Motor neuron (in vitro differentiated cells): Measurements from ENCODE around the gene HDGFL1. TPM values are rescaled to one million over a fixed set of nuclear protein-coding genes. Genes with fewer than 3 reads are reported as not detected.

ENCODE experiments used
- ATAC-seq, 8 experiments: fragments of 200-7000 bp; cut with Tn5 transposase; replicated peaks in 6 of 8; 2 replicates each; pipeline ENCODE4 v1.8.0; 2021; ENCODE audit warnings: mild to moderate bottlenecking in 8 of 8, moderate library complexity in 8 of 8
- H3K27ac ChIP-seq, 2 donors: fragments of 250-450 bp; sonication (Bioruptor Pico); 2 replicates each; pipeline ENCODE4 v1.9.0; 2021; ENCODE audit warnings: antibody characterized with exemption in 2 of 2, mild to moderate bottlenecking in 2 of 2, moderate library complexity in 1 of 2
- H3K4me1 ChIP-seq, 2 donors: fragments of 250-450 bp; sonication (Bioruptor Pico); replicated peaks in 1 of 2; 2 replicates each; pipeline ENCODE4 v1.6.1; 2021; ENCODE audit warnings: antibody characterized with exemption in 2 of 2, mild to moderate bottlenecking in 2 of 2, moderate library complexity in 1 of 2
- H3K4me3 ChIP-seq, 5 donors: fragments of 250-450 bp; sonication (Bioruptor Pico); 2 replicates each; pipeline ENCODE4 v1.9.0; 2021; ENCODE audit warnings: antibody characterized with exemption in 5 of 5, mild to moderate bottlenecking in 5 of 5, moderate library complexity in 4 of 5
- WGBS, 10 experiments: fragments of 450-650 bp; shearing (Covaris generic); methylation state at CpG; one replicate each; pipeline ENCODE4 v1.0.0; 2022; 5-methylcytosine and 5-hydroxymethylcytosine counted together
- in situ Hi-C, 9 experiments: fragments of 400-800 bp; cut with MboI; loops; one replicate each; pipeline ENCODE4 v1.15.0; 2021; ENCODE audit warnings: low sequenced_read_pairs in 9 of 9, low pct_unique_long_range_greater_than_20kb in 2 of 9; ENCODE audit not compliant: unreplicated experiment in 9 of 9
- total RNA-seq, 8 experiments: library from RNA; unstranded; fragments of 300-600 nt; gene quantifications; 2 replicates each; pipeline versions ENCODE4 v1.2.3 to v1.2.4, GENCODE V29; 2022

HDGFL1 gene
- total RNA-seq, 8 experiments from 2014 or later = 0.14 to 0.47 (median 0.38) TPM; not detected in 3

DNA sequence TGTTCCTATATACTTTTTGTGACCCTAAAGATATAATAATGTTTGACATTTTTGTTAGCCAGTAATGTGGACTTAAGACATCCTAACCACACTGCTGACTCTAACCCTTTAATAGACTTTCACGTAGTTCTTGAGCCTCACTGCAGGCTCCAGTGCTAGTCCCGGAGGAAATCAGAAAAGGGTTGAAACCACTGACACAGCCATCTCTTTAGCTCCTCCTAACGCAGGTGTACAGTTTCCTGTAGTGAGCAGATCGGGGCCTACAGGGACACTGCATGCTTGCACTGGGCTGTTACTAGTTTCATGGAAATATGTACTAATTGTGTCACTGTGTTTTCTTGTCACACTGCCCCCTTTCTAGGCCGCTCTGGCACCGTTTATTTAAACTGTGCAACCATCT, 512 bp upstream of the HDGFL1 start:
- WGBS, 10 experiments = 57 to 100% (median 100%) methylated on average over 1 to 5 of the region's 6 CpGs; no CpG with 5 or more reads in 1 of the 10 experiments
- no peak overlapping the region for H3K4me3 ChIP-seq
- in situ Hi-C loops = no loop called here
- peaks cover 0 to 9% of the 10 kb centered on the region in 2 donors for H3K4me1 ChIP-seq
- ATAC-seq = no peak
- no peak overlapping the region for H3K27ac ChIP-seq

DNA sequence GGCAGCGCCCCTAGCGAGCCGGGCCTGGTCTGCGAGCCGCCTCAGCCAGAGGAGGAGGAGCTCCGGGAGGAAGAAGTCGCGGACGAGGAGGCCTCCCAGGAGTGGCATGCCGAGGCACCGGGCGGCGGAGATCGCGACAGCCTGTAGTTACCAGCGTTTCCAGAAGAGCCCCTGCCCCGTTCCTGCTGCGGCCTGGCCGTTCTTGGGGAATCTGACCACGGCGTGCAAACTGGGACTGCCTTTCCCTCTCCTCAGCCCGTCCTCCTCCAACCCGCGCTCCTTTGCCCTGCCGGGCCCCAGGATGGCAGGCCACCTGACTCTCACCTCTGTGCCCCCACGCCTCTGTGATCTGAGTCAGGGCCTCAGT, 802 bp downstream of the HDGFL1 start:
- no peak for ATAC-seq
- H3K4me3 ChIP-seq = no peak overlapping the region
- WGBS, 10 experiments = 92 to 100% (median 100%) methylated on average over 1 to 2 of the region's 26 CpGs; no CpG with 5 or more reads in 6 of the 10 experiments
- H3K27ac ChIP-seq = no peak overlapping the region
- in situ Hi-C loops = no loop called here
- H3K4me1 ChIP-seq = peaks cover 0 to 9% of the 10 kb centered on the region in 2 donors

DNA sequence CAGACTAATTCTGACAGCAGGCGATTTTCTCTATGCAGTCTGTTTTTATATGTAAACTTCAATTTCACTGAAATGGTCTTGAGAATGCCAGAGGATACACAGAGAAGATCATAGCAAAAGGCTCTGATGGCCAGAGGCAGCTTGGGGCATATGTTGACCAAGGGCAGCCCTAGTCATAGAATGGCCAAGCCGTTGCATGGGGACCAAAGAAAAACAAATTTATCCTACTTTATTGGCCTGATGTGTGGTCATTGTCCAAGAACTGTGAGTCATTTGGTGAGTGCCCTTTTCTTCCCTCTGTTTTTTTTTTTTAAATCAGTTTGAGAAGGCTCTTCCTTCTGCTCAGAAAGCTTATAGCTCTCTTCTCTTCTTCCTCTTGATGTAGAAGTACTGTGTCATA, 5.8 kb downstream of the HDGFL1 start:
- H3K27ac ChIP-seq = no peak overlapping the region

DNA sequence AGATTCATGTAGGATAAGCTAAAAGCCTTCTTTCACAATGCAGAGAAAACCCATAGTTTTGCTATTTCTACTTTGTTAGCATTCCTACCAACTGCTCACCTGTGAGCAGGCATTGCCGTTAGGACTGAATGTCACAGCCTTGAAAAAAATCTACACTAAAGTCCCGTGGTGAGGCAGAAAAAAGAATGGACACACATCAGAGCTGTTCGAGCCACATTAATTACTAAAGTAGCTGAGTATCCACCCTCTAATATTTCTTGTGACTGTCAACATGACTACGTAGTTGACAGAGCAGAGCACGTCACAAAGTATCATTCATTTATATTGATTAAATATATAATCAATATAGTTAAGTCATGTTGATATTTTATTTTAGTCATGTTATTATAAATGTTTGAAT, 10.1 kb downstream of the HDGFL1 start:
- Histone ChIP-seq H3K4me1 (peaks cover 12 to 65% of the 10 kb centered on the region in 2 donors), H3K27ac (peak overlapping the region in 1 of 2 donors; percentile 28), H3K4me3 (no peak overlapping the region)
- ATAC-seq = peak in 4 of 8 experiments; percentile 29 to 58 (median 44)
- 26 to 100% (median 55%) methylated on average over 3 to 5 of the region's 5 CpGs for WGBS, 10 experiments
- in situ Hi-C loops = no loop called here

More for the DNA sequence above, 5.8 kb downstream of the HDGFL1 start:
- Histone ChIP-seq H3K4me3 (no peak overlapping the region), H3K4me1 (peaks cover 5 to 32% of the 10 kb centered on the region in 2 donors)
- in situ Hi-C loops = no loop called here
- no peak for ATAC-seq
- 64 to 100% (median 89%) methylated on average over 1 to 2 of the region's 2 CpGs; no CpG with 5 or more reads in 2 of the 10 experiments for WGBS, 10 experiments

DNA sequence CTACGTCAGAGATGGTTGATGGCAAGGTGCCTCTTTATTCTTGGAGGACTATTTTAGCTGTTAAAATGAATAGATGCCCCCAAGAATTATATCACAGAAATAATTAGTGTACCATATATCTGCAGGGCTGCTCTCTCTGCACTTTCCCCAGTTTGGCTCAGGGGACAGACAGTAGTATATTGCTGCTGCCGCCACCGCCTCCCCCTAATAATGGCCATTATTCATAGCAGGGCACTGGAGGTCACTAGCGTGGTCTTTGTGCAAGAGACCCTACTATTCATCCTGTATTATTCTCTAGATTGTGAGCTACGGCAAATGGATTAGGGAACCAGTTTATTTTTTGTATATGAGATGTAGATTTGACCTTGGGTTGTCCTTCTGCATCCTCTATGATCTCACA, 11.0 kb downstream of the HDGFL1 start:
- WGBS, 10 experiments = 20 to 94% (median 59%) methylated on average over 1 to 5 of the region's 5 CpGs; no CpG with 5 or more reads in 2 of the 10 experiments
- in situ Hi-C loops = no loop called here
- ATAC-seq = peak in 5 of 8 experiments; percentile 55 to 87 (median 77)
- Histone ChIP-seq H3K27ac (peak overlapping the region; percentile 49 to 58), H3K4me1 (peaks cover 12 to 74% of the 10 kb centered on the region in 2 donors), H3K4me3 (no peak overlapping the region)

DNA sequence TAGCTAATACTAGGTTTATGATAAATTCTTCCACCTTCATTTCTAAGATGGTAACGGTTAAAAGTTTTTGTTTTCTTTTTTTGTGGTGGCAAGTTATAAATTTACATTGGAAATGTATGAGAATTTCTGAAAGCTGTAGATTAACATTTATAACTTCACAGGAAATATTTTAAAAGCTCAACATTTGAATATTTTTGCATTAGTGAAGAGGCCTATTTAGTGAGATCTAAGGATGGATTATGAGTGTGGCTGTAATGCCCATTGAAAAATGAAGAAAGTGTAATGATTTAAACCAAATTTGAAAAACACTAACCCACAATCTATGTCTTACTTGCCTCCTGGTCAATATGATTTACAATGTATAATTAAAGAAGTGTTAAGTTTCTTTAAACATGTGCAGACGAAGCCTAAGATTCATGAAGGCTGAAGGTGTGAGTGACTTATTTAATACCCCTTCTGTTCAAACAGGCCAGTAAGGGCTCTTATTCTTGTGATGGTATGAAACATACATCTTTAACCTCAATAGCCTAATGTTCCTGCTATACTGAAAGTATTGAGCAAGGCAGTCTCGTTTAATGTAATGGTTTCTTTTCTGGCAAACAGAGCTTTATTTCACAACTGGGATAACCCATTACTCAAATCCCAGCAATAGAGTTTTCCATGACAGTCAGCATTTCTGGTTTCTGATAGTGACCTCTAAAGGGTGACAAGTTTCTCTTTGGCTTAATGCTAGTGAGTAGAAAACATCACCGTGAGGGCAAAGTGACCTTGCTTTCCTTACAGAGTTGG, 13.2 kb downstream of the HDGFL1 start:
- Histone ChIP-seq H3K4me3 (no peak overlapping the region), H3K4me1 (peaks cover 12 to 76% of the 10 kb centered on the region in 2 donors), H3K27ac (no peak overlapping the region)
- 0 to 86% (median 79%) methylated on average over 2 to 4 of the region's 4 CpGs for WGBS, 10 experiments
- peak in 2 of 8 experiments; percentile 28 to 54 for ATAC-seq
- in situ Hi-C loops = no loop called here

DNA sequence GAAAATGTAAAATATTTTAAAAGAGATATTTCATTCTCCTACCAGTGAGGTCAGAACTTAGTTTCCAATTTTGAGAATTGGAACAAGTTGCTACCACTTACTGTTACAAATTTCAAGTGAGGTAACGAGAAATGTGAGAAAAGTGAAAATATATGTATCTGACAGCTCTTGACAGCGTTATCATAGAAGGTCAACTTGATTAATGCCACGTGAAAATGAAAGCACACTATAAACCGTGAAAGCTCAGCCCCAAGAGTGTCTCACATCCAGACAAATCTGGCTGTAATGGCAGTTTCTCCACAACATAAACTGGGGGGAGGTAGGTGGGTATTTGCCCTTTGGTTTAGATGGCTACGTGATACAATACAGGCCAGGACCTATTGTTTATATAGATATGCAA, 13.9 kb downstream of the HDGFL1 start:
- 38 to 100% (median 74%) methylated on average over 1 to 5 of the region's 5 CpGs for WGBS, 10 experiments
- no peak for ATAC-seq

DNA sequence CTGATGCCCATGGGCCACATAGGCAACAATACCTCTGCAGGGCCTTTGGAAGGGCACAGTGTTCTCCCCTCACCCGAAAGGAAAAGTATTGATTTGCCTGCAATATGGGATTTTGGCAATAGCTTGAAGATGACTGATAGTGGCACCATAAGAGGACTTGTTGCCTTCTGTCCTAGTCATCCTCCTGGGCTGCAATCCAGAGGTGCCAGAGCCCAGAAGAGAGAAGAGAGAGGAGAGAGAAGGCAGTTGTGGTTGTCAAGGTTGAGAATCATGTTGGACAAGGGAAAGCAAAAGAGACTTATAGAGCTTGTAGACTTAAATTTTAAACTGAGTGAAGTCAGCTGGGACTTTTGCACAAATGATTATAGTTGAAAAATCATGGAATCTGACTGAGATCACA, 14.6 kb downstream of the HDGFL1 start:
- no peak for ATAC-seq

More for the DNA sequence above, 13.9 kb downstream of the HDGFL1 start:
- in situ Hi-C loops = no loop called here
- no peak overlapping the region for H3K4me3 ChIP-seq
- H3K27ac ChIP-seq = no peak overlapping the region
- peaks cover 12 to 74% of the 10 kb centered on the region in 2 donors for H3K4me1 ChIP-seq

DNA sequence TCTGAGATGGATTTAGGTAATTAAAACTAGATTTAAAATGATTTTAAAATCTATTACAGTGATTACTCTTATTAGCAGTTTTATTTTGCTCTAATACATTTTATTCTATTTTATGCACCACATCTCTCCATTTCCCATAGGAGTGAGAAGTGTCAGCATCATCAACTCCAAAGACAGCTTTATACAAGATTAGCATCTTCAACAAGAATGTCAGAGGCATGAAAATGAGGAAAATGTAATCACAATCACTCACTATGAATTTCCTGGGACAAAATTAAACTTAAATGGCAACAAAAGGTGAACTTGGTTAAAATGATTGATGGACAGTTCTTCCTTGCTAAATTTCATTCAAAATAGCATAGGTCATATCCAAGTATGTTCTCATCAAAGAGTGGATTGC, 19.8 kb downstream of the HDGFL1 start:
- H3K27ac ChIP-seq = no peak overlapping the region
- peaks cover 0 to 20% of the 10 kb centered on the region in 2 donors for H3K4me1 ChIP-seq
- no peak for ATAC-seq
- no peak overlapping the region for H3K4me3 ChIP-seq
- in situ Hi-C loops = no loop called here

More for the DNA sequence above, 14.6 kb downstream of the HDGFL1 start:
- 43 to 100% (median 86%) methylated on average over 1 of the region's 1 CpG; no CpG with 5 or more reads in 7 of the 10 experiments for WGBS, 10 experiments
- no peak overlapping the region for H3K27ac ChIP-seq
- peaks cover 12 to 67% of the 10 kb centered on the region in 2 donors for H3K4me1 ChIP-seq
- H3K4me3 ChIP-seq = no peak overlapping the region
- in situ Hi-C loops = no loop called here

DNA sequence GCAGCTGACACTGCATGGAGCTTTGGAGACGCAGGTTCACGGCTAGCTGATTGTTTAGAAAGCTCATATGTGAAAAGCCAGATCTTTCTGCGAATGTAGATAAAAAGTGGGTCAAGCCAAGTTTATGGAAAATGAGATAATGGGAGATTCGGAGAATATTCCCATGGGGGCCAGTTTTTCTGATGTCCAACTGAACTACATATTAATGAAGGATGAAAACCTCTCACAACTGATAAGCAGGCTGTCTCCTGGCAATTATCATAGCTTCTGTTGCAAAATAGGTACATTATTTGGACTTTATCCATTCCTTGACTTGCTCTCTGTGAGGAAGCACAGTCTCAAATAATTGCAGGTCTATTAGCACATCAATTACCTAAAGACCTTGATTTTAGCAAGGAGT, 21.1 kb downstream of the HDGFL1 start:
- WGBS, 10 experiments = 22 to 100% (median 91%) methylated on average over 1 to 4 of the region's 4 CpGs; no CpG with 5 or more reads in 2 of the 10 experiments
- ATAC-seq = no peak
- Histone ChIP-seq H3K4me1 (peaks cover 0 to 7% of the 10 kb centered on the region in 2 donors), H3K27ac (no peak overlapping the region), H3K4me3 (no peak overlapping the region)
- in situ Hi-C loops = no loop called here

DNA sequence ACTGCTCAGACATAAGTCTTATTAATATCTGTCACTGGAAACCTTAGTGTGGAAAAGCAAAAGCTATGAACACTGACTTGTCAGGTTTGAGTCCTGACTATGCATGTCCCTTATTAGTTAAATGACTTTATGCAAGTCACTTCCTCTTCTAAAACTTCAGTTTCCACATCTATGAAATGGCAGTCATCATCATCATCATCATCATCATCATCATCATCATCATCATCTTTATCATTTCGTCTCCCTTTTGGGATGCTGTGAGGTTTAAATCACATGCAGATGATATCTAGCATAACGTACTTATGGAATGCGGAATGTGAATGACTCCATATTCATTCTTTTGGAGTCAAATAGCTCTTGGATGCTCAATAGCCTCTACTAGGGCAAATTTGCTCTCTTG, 24.5 kb downstream of the HDGFL1 start:
- in situ Hi-C loops = no loop called here
- H3K4me3 ChIP-seq = no peak overlapping the region
- peaks cover 0 to 24% of the 10 kb centered on the region in 2 donors for H3K4me1 ChIP-seq
- ATAC-seq = no peak
- 67 to 100% (median 92%) methylated on average over 1 to 3 of the region's 3 CpGs; no CpG with 5 or more reads in 1 of the 10 experiments for WGBS, 10 experiments
- no peak overlapping the region for H3K27ac ChIP-seq

DNA sequence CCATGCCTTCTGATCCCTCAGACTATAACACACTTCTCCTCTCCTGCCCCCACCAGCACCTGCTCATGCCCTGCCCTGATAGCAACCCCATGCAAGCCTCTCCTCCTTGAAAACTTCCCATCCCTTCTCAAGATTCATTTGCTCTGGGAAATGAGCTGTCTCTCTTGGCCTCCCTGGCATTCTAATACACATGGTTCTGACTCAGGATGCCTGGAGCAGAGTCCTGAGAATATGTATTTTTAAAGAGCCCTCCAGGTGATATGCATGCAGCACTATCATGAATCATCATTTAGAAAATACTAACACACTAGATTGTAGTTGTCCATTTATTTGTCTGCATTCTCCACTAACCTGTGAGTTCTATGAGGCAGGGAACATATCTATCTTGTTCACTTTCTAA, 26.6 kb downstream of the HDGFL1 start:
- peak in 4 of 8 experiments; percentile 27 to 89 (median 73) for ATAC-seq

DNA sequence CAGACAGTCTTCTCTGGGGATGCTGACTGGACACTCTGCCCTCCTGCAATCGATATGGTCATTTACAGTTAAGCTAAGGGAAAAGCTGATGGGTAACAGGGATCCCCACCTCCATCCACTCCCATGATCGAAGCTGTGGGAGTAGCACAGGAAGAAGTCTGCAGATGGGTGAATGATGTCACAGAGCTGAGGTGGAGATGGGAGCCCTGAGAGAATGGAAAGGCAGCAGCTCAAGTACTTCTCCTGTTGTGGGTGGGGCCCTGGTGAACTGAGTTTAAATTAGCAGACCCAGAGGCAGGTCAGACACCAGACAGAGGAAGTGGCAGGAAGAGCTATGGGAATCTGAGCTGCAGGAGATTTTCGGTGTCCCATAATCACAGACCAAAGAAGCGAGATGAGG, 29.0 kb downstream of the HDGFL1 start:
- in situ Hi-C loops = no loop called here
- peak overlapping the region in 1 of 2 donors; percentile 5 for H3K27ac ChIP-seq
- no peak overlapping the region for H3K4me3 ChIP-seq
- WGBS, 10 experiments = 0 to 100% (median 64%) methylated on average over 1 to 4 of the region's 4 CpGs
- H3K4me1 ChIP-seq = peaks cover 0 to 18% of the 10 kb centered on the region in 2 donors
- ATAC-seq = peak; percentile 16 to 86 (median 68)

More for the DNA sequence above, 26.6 kb downstream of the HDGFL1 start:
- in situ Hi-C loops = no loop called here
- no peak overlapping the region for H3K27ac ChIP-seq
- no peak overlapping the region for H3K4me3 ChIP-seq
- peaks cover 0 to 18% of the 10 kb centered on the region in 2 donors for H3K4me1 ChIP-seq
